ENCODE data around the gene MRPL23. TPM values are rescaled to one million over a fixed set of nuclear protein-coding genes. Genes with fewer than 3 reads are reported as not detected.

Gene MRPL23
- total RNA-seq, 1 experiment from 2014 or later: 109 TPM

GRCh38 chr11:1935156-1936071 is 11.7 kb upstream of the MRPL23 start:
- Mint-ChIP-seq H3K27me3 (ENCODE audit: unreplicated experiment) (peaks cover 61% of the 10 kb centered on the region), H3K36me3 (ENCODE audit: insufficient read depth, unreplicated experiment) (no peaks in the 10 kb centered on the region), H3K4me3 (ENCODE audit: low read depth, unreplicated experiment) (no peak overlapping the region), H3K27ac (ENCODE audit: unreplicated experiment) (no peak overlapping the region), H3K4me1 (ENCODE audit: low read depth, unreplicated experiment) (no peaks in the 10 kb centered on the region), H3K9me3 (ENCODE audit: low read depth, unreplicated experiment) (no peaks in the 10 kb centered on the region)
- BruUV-seq (replicated peaks): no TSS peak
- CTCF ChIA-PET: interaction anchor here (0.9 kb wide), 1 partner anchor 30 kb away, joined by 4 read pairs; no protein-coding TSS in a partner anchor
- TF ChIP-seq, protein P1, sequence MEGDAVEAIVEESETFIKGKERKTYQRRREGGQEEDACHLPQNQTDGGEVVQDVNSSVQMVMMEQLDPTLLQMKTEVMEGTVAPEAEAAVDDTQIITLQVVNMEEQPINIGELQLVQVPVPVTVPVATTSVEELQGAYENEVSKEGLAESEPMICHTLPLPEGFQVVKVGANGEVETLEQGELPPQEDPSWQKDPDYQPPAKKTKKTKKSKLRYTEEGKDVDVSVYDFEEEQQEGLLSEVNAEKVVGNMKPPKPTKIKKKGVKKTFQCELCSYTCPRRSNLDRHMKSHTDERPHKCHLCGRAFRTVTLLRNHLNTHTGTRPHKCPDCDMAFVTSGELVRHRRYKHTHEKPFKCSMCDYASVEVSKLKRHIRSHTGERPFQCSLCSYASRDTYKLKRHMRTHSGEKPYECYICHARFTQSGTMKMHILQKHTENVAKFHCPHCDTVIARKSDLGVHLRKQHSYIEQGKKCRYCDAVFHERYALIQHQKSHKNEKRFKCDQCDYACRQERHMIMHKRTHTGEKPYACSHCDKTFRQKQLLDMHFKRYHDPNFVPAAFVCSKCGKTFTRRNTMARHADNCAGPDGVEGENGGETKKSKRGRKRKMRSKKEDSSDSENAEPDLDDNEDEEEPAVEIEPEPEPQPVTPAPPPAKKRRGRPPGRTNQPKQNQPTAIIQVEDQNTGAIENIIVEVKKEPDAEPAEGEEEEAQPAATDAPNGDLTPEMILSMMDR (IDR thresholded peaks at IDR 0.05; ENCODE audit: unreplicated experiment): no peak
- DNase-seq: no peak
- intact Hi-C loops (cut with micrococcal nuclease; ENCODE audit: unreplicated experiment): no loop called here

DNA sequence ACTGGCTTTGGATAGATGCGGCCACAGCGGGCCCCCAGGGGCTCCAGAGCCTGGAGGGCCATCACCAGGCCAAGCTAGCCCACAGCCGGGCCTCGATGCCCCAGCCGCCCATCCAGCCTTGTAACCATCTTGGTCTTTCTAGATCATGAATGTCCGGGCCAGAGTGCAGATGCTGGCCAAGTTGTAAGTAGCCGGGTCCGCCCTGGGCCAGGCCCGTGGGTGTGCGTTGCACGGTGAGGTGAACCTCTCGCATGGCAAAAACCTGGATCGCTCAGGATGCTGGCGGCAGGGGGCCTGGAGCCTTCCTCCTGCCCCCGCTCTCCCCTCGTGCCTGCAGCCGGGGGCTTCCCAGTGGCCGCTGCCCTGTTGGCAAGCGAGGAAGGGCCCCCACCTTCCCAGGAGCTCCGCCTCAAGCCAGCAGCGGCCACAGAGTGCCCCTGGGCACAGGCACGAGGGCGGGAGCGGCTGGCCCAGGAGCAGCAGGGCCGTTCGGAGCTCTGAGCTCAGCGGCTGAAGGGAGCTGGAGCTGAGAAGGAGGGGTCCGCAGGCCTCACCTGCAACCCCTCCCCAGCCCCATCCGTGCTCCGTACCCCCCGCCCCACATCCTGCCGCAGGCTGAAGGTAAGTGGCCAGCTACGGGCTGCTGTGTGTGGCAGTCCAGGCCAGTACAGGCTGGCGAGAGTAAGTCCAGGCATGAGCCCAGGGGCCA is 10.9 kb upstream of the MRPL23 start:
- no peak overlapping the region for H3K27ac Mint-ChIP-seq (ENCODE audit: unreplicated experiment)
- no TSS peak for BruUV-seq (replicated peaks)
- H3K9me3 Mint-ChIP-seq (ENCODE audit: low read depth, unreplicated experiment): no peaks in the 10 kb centered on the region
- no peaks in the 10 kb centered on the region for H3K4me1 Mint-ChIP-seq (ENCODE audit: low read depth, unreplicated experiment)
- H3K27me3 Mint-ChIP-seq (ENCODE audit: unreplicated experiment): peaks cover 57% of the 10 kb centered on the region
- H3K36me3 Mint-ChIP-seq (ENCODE audit: insufficient read depth, unreplicated experiment): no peaks in the 10 kb centered on the region
- TF ChIP-seq, protein P1 (IDR thresholded peaks at IDR 0.05; ENCODE audit: unreplicated experiment): no peak
- CTCF ChIA-PET: no interaction called here
- no peak for DNase-seq
- intact Hi-C loops (cut with micrococcal nuclease; ENCODE audit: unreplicated experiment): no loop called here
- H3K4me3 Mint-ChIP-seq (ENCODE audit: low read depth, unreplicated experiment): no peak overlapping the region

DNA sequence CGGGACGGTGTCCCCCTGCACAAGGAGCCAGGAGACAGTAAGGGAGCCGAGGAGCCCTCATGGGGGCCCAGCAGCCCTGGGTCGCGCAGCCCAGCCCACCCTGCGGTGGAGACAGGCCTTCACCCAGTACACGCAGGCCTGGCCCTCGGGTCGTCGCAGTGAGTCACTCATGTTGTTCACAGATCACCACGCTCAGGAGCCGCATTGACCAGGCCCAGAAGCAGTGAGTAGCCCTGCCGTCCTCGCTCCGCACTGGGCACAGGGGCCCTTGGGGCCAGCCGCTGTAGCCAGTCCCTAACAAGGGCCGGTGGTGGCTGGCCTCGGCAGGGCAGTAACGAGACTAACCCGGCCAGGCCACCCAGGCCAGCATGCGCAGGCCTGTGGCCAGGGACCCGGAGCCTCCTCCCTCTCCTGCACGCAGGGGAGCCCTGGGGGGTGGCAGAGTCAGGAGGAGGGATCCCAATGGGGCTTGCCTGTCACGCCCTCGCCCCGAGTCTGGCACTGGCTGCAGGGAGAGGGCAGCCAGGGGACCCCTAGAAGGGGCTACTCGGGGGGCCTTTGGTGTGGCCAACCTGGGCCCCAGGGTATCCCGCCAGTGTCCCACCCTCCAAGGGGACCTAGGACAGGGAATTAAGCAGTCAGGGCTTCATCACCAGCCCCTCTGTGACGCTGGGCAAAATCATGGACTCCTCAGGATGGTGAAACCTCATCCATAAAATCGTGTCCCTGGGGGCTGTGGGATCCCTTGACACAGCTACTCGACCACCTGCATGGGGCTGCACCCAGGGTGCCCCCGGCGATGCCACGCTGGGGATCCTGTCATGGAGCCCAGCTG is 10.1 kb upstream of the MRPL23 start:
- intact Hi-C loops (cut with micrococcal nuclease; ENCODE audit: unreplicated experiment): no loop called here
- no peak for DNase-seq
- CTCF ChIA-PET: interaction anchor here (1.1 kb wide), 1 partner anchor 102 kb away, joined by 3 read pairs; the partner anchor contains the start of gene SYT8
- Mint-ChIP-seq H3K27ac (ENCODE audit: unreplicated experiment) (no peak overlapping the region), H3K36me3 (ENCODE audit: insufficient read depth, unreplicated experiment) (no peaks in the 10 kb centered on the region), H3K27me3 (ENCODE audit: unreplicated experiment) (peaks cover 49% of the 10 kb centered on the region), H3K9me3 (ENCODE audit: low read depth, unreplicated experiment) (no peaks in the 10 kb centered on the region), H3K4me1 (ENCODE audit: low read depth, unreplicated experiment) (no peaks in the 10 kb centered on the region), H3K4me3 (ENCODE audit: low read depth, unreplicated experiment) (no peak overlapping the region)
- no TSS peak for BruUV-seq (replicated peaks)
- TF ChIP-seq, protein P1 (IDR thresholded peaks at IDR 0.05; ENCODE audit: unreplicated experiment): no peak
